PC-3 (cell line): ENCODE results near the gene RARRES2.
"Not testable (repeated sequence)": the region's sequence is repeated elsewhere in the genome, so short reads cannot be mapped to it uniquely, and the experiment has no call there.

ENCODE experiments used
- CTCF ChIP-seq: fragments of 300-600 bp; sonication (generic); conservative IDR thresholded peaks from 2 replicates; pipeline ENCODE4 v1.5.1; 2017; ENCODE audit warnings: antibody characterized with exemption, low read depth, mild to moderate bottlenecking, low read length
- EZH2 ChIP-seq: fragments of 300-600 bp; sonication (generic); IDR thresholded peaks from one replicate; pipeline ENCODE4 v1.6.1; 2017; ENCODE audit warnings: antibody characterized with exemption, mild to moderate bottlenecking, low read length; ENCODE audit not compliant: unreplicated experiment
- EZH2phosphoT487 ChIP-seq: fragments of 300-600 bp; sonication (generic); IDR thresholded peaks from 2 replicates; pipeline ENCODE4 v1.6.1; 2018; ENCODE audit warnings: mild to moderate bottlenecking, antibody characterized with exemption, low read length, borderline replicate concordance

- not testable (repeated sequence) for TF ChIP-seq CTCF, EZH2, EZH2phosphoT487
Measured at GRCh38 chr7:150305903-150306284, 35.5 kb downstream of the RARRES2 start.
